BE2C (cell line): ENCODE data around the gene XRCC5.
"Not testable (repeated sequence)": the region's sequence is repeated elsewhere in the genome, so short reads cannot be mapped to it uniquely, and the experiment has no call there.

ENCODE experiments used
- DNase-seq: peaks from one replicate; pipeline ENCODE4 v3.0.0-alpha.2; 2020
- H3K27me3 ChIP-seq: fragments of 250-450 bp; sonication (Bioruptor Pico); 2 replicates; pipeline ENCODE4 v1.5.1; 2020; ENCODE audit warnings: mild to moderate bottlenecking
- H3K36me3 ChIP-seq: fragments of 250-450 bp; sonication (Bioruptor Pico); 2 replicates; pipeline ENCODE4 v1.5.1; 2020; ENCODE audit warnings: mild to moderate bottlenecking
- H3K4me1 ChIP-seq: fragments of 250-450 bp; sonication (Bioruptor Pico); 2 replicates; pipeline ENCODE4 v1.5.1; 2020
- H3K4me3 ChIP-seq: 2 replicates; pipeline ENCODE4 v1.5.1; 2011; ENCODE audit warnings: low read depth, low read length
- H3K9me3 ChIP-seq: fragments of 250-450 bp; sonication (Bioruptor Pico); 2 replicates; pipeline ENCODE4 v1.5.1; 2020
- CTCF ChIP-seq: IDR thresholded peaks from 2 replicates; pipeline ENCODE4 v1.5.1; 2012; ENCODE audit warnings: mild to moderate bottlenecking, low read depth, low read length

XRCC5 gene

GRCh38 chr2:216132585-216132984, 23.4 kb downstream of the XRCC5 start:
- H3K27me3 ChIP-seq = no peaks in the 10 kb centered on the region
- no peaks in the 10 kb centered on the region for H3K9me3 ChIP-seq
- no peak overlapping the region for H3K4me3 ChIP-seq
- no peaks in the 10 kb centered on the region; the same call in 1 of the 2 replicates for H3K4me1 ChIP-seq
- H3K36me3 ChIP-seq = peaks cover 99% of the 10 kb centered on the region
- no peak for TF ChIP-seq CTCF
- no peak for DNase-seq

DNA sequence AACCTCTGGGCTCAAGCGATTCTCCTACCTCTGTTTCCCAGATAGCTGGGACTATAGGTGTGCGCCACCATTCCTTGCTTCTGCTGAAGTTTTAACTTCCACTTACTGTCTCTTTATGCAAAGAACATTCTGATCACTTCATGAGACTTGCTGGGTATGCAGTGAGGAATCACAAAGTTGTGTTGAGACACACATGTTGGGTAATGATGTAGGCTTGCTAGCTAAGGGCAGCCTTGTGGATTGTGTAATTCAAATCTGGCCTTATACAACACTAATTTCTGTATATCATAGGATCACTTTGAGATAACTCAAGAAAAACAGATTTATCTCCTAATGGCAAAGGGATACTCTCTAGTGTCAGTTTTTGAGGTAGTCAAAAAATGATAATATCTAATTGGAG, 24.2 kb downstream of the XRCC5 start:
- Histone ChIP-seq H3K27me3 (no peaks in the 10 kb centered on the region), H3K4me1 (no peaks in the 10 kb centered on the region; the same call in 1 of the 2 replicates), H3K4me3 (no peak overlapping the region), H3K36me3 (peaks cover 99% of the 10 kb centered on the region), H3K9me3 (no peaks in the 10 kb centered on the region)
- no peak for DNase-seq
- no peak for TF ChIP-seq CTCF

DNA sequence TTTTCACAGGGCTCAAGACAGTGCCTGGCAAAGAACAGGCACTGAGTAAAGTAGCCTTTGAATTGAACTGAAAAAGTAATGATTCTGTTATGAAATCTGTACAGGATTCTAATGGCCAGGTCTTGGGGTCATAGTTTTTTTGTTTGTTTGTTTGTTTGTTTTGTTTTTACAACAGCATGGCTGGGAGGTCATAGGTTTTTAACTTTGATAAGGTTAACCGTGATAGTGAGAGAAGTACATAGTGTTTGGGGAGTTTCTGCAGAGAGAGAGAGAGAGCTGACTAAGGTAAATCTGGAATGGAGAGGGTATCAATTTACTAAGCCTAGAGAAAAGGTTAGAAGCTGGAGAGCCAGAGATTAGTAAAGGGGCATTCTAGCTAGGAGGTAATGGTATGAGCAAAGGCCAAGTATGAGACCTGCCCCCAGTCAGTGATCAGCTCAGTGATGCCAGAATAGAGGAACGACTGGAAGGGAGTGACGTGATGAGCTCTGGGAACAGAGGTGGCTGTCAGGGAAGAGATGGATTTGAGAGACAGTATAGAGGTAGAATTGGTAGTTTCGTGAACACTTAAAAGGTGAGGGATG, 25.9 kb downstream of the XRCC5 start:
- Histone ChIP-seq H3K9me3 (no peaks in the 10 kb centered on the region), H3K27me3 (no peaks in the 10 kb centered on the region), H3K36me3 (peaks cover 99% of the 10 kb centered on the region), H3K4me1 (no peaks in the 10 kb centered on the region; the same call in 1 of the 2 replicates), H3K4me3 (no peak overlapping the region)
- no peak for DNase-seq
- TF ChIP-seq CTCF = no peak

DNA sequence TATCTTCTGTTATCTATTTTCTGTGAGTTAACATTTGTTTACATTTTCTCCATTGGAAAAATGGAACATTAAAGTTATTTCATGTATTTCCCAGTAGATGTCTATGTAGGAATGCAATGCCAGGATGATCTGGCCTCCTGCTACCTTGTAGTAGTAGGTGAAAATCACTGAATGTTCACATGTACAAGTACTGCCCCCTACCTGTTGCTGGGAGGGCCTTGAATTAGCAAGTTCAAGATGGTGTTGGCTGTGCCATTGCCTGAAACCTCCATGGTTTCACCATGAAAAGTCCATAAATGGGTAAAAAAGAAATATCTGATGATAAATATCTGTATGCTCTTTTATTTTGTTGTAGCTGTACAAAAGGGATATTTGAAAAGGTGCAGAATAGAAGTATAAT, 30.7 kb downstream of the XRCC5 start:
- TF ChIP-seq CTCF = peak; percentile 63

GRCh38 chr2:216141516-216141915, 32.4 kb downstream of the XRCC5 start:
- H3K36me3 ChIP-seq = peaks cover 98% of the 10 kb centered on the region
- not testable (repeated sequence) for H3K4me1 ChIP-seq, H3K4me3 ChIP-seq, H3K27me3 ChIP-seq, H3K9me3 ChIP-seq, DNase-seq

More for the DNA sequence above, 30.7 kb downstream of the XRCC5 start:
- peak; percentile 37 for DNase-seq
- no peaks in the 10 kb centered on the region for H3K9me3 ChIP-seq
- H3K27me3 ChIP-seq = no peaks in the 10 kb centered on the region
- no peaks in the 10 kb centered on the region for H3K4me1 ChIP-seq
- H3K36me3 ChIP-seq = peaks cover 97% of the 10 kb centered on the region
- no peak overlapping the region for H3K4me3 ChIP-seq

DNA sequence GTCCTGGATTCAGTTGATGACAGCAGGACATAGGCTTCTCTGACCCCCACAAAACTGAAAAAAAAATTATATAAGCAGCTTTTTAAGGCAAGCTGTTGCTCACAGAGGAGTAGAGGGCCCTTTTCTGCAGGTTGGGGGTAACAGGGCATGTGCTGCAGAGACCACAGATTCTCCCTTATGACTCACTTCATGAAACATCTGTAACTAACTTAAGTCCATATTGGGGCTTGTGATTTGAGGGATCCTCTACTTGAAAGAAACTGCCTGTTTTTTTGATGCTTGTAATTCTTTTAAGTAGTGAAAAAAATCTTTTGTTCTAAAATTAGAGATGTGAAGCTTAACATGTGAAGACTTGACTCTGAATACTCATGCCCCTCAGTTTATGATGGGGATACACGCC, 33.4 kb downstream of the XRCC5 start:
- peaks cover 97% of the 10 kb centered on the region for H3K36me3 ChIP-seq
- H3K27me3 ChIP-seq = no peaks in the 10 kb centered on the region
- no peak overlapping the region for H3K4me3 ChIP-seq
- no peak for DNase-seq
- no peaks in the 10 kb centered on the region for H3K4me1 ChIP-seq
- no peak for TF ChIP-seq CTCF
- no peaks in the 10 kb centered on the region for H3K9me3 ChIP-seq
